MM.1S (cell line): Measurements from ENCODE around the gene WDR83.
A peak's percentile ranks its signal among the peaks of the same experiment; 100 is the strongest.
"Not testable (repeated sequence)": the region's sequence is repeated elsewhere in the genome, so short reads cannot be mapped to it uniquely, and the experiment has no call there.

Experiments
- DNase-seq: peaks from one replicate; pipeline ENCODE4 v3.0.0-alpha.2; 2015
- H2AFZ ChIP-seq: fragments of 300-600 bp; sonication (generic); 2 replicates; pipeline ENCODE4 v1.6.0; 2016; ENCODE audit warnings: antibody characterized with exemption, low read length
- H3F3A ChIP-seq: fragments of 300-600 bp; sonication (generic); 2 replicates; pipeline ENCODE4 v1.6.1; 2016; ENCODE audit warnings: mild to moderate bottlenecking, antibody characterized with exemption, low read length, moderate library complexity, mixed read lengths; ENCODE audit not compliant: insufficient read depth
- H3K27ac ChIP-seq: fragments of 300-600 bp; sonication (generic); 2 replicates; pipeline ENCODE4 v1.5.1; 2016; ENCODE audit warnings: mild to moderate bottlenecking, low read length
- H3K27me3 ChIP-seq: fragments of 300-600 bp; sonication (generic); replicated peaks from 2 replicates; pipeline ENCODE4 v1.6.0; 2016; ENCODE audit warnings: low read length; ENCODE audit not compliant: insufficient read depth
- H3K36me3 ChIP-seq: fragments of 300-600 bp; sonication (generic); replicated peaks from 2 replicates; pipeline ENCODE4 v1.6.1; 2016; ENCODE audit warnings: mild to moderate bottlenecking, low read length, mixed read lengths; ENCODE audit not compliant: insufficient read depth
- H3K4me1 ChIP-seq: fragments of 300-600 bp; sonication (generic); 2 replicates; pipeline ENCODE4 v1.6.1; 2016; ENCODE audit warnings: low read length, mixed read lengths
- H3K4me2 ChIP-seq: fragments of 300-600 bp; sonication (generic); 2 replicates; pipeline ENCODE4 v1.6.0; 2016; ENCODE audit warnings: low read depth, low read length
- H3K4me3 ChIP-seq: fragments of 300-600 bp; sonication (generic); 2 replicates; pipeline ENCODE4 v1.5.1; 2016; ENCODE audit warnings: low read length, mixed read lengths
- H3K79me2 ChIP-seq: fragments of 300-600 bp; sonication (generic); 2 replicates; pipeline ENCODE4 v1.6.1; 2016; ENCODE audit warnings: mixed run types, low read length, mixed read lengths
- H3K9ac ChIP-seq: fragments of 300-600 bp; sonication (generic); 2 replicates; pipeline ENCODE4 v1.6.1; 2016; ENCODE audit warnings: low read length, mixed read lengths
- H3K9me2 ChIP-seq: fragments of 300-600 bp; sonication (generic); replicated peaks from 2 replicates; pipeline ENCODE4 v1.6.1; 2016; ENCODE audit warnings: mild to moderate bottlenecking, low read length, mixed read lengths; ENCODE audit not compliant: insufficient read depth
- H3K9me3 ChIP-seq: fragments of 300-600 bp; sonication (generic); replicated peaks from 2 replicates; pipeline ENCODE4 v1.6.1; 2016; ENCODE audit warnings: mild to moderate bottlenecking, low read length, mixed read lengths; ENCODE audit not compliant: insufficient read depth
- H4K20me1 ChIP-seq: fragments of 300-600 bp; sonication (generic); 2 replicates; pipeline ENCODE4 v1.6.1; 2016; ENCODE audit warnings: mild to moderate bottlenecking, low read length, moderate library complexity, mixed read lengths; ENCODE audit not compliant: insufficient read depth
- CTCF ChIP-seq: fragments of 300-600 bp; sonication (generic); IDR thresholded peaks from 2 replicates; pipeline ENCODE4 v1.5.1; 2016; ENCODE audit warnings: antibody characterized with exemption, low read length, mixed read lengths
- EZH2 ChIP-seq: fragments of 300-600 bp; sonication (generic); optimal IDR thresholded peaks from 2 replicates; pipeline ENCODE3; 2017; ENCODE audit warnings: low read depth, mild to moderate bottlenecking, antibody characterized with exemption, low read length, mixed read lengths
- EZH2phosphoT487 ChIP-seq: fragments of 300-600 bp; sonication (generic); IDR thresholded peaks from 2 replicates; pipeline ENCODE4 v1.6.1; 2018; ENCODE audit warnings: antibody characterized with exemption, low read length

Gene WDR83

GRCh38 chr19:12639901-12640613, 26.6 kb upstream of the WDR83 start:
- peak overlapping the region; percentile 33; the same call in 1 of the 2 replicates for H3K4me3 ChIP-seq
- TF ChIP-seq CTCF (peak; percentile 82), EZH2 (no peak), EZH2phosphoT487 (no peak)
- no peaks in the 10 kb centered on the region for H3K36me3 ChIP-seq
- no peaks in the 10 kb centered on the region for H3K4me1 ChIP-seq
- H3K9me2 ChIP-seq: no peaks in the 10 kb centered on the region
- 0 out of 2 replicates have a peak overlapping the region, but pooled peaks have one; percentile 13 for H3K9ac ChIP-seq
- peak overlapping the region; percentile 32 for H2AFZ ChIP-seq
- DNase-seq: peak; percentile 75
- H3F3A ChIP-seq: no peaks in the 10 kb centered on the region; the same call in 1 of the 2 replicates
- peak overlapping the region; percentile 50 for H3K4me2 ChIP-seq
- no peak overlapping the region for H3K27ac ChIP-seq
- no peaks in the 10 kb centered on the region for H4K20me1 ChIP-seq
- no peaks in the 10 kb centered on the region for H3K9me3 ChIP-seq
- no peaks in the 10 kb centered on the region for H3K79me2 ChIP-seq
- no peaks in the 10 kb centered on the region for H3K27me3 ChIP-seq

GRCh38 chr19:12641456-12641855, 25.2 kb upstream of the WDR83 start:
- TF ChIP-seq EZH2phosphoT487: no peak
- no peak for TF ChIP-seq EZH2
- TF ChIP-seq CTCF: no peak
- no peaks in the 10 kb centered on the region for H3K9me2 ChIP-seq
- H3K9me3 ChIP-seq: no peaks in the 10 kb centered on the region
- no peak overlapping the region for H2AFZ ChIP-seq
- H3K27me3 ChIP-seq: no peaks in the 10 kb centered on the region
- no peak overlapping the region for H3K4me2 ChIP-seq
- no peaks in the 10 kb centered on the region for H3K4me1 ChIP-seq
- H4K20me1 ChIP-seq: no peaks in the 10 kb centered on the region
- H3K27ac ChIP-seq: no peak overlapping the region
- H3K4me3 ChIP-seq: no peak overlapping the region
- no peak for DNase-seq
- no peaks in the 10 kb centered on the region; the same call in 1 of the 2 replicates for H3F3A ChIP-seq
- no peaks in the 10 kb centered on the region for H3K79me2 ChIP-seq
- no peaks in the 10 kb centered on the region for H3K36me3 ChIP-seq
- H3K9ac ChIP-seq: no peak overlapping the region

- Histone ChIP-seq H3K9ac (no peak overlapping the region), H3K9me2 (no peaks in the 10 kb centered on the region), H3K27ac (no peak overlapping the region), H3K27me3 (no peaks in the 10 kb centered on the region), H4K20me1 (no peaks in the 10 kb centered on the region), H3K36me3 (no peaks in the 10 kb centered on the region), H3F3A (no peaks in the 10 kb centered on the region), H3K79me2 (no peaks in the 10 kb centered on the region), H3K9me3 (no peaks in the 10 kb centered on the region), H3K4me1 (no peaks in the 10 kb centered on the region), H2AFZ (no peak overlapping the region), H3K4me2 (no peak overlapping the region), H3K4me3 (no peak overlapping the region)
- TF ChIP-seq CTCF (no peak), EZH2 (no peak), EZH2phosphoT487 (no peak)
- no peak for DNase-seq
Observed at GRCh38 chr19:12642506-12642905, 24.1 kb upstream of the WDR83 start.

GRCh38 chr19:12643716-12644115, 22.9 kb upstream of the WDR83 start:
- not testable (repeated sequence) for H3K27me3 ChIP-seq, H3F3A ChIP-seq, H2AFZ ChIP-seq, H3K9ac ChIP-seq, H3K9me2 ChIP-seq, H4K20me1 ChIP-seq, H3K4me3 ChIP-seq, H3K27ac ChIP-seq, DNase-seq, H3K79me2 ChIP-seq, H3K4me2 ChIP-seq, H3K9me3 ChIP-seq, H3K36me3 ChIP-seq, H3K4me1 ChIP-seq
